ENCODE data around the gene PLD1.

DNA sequence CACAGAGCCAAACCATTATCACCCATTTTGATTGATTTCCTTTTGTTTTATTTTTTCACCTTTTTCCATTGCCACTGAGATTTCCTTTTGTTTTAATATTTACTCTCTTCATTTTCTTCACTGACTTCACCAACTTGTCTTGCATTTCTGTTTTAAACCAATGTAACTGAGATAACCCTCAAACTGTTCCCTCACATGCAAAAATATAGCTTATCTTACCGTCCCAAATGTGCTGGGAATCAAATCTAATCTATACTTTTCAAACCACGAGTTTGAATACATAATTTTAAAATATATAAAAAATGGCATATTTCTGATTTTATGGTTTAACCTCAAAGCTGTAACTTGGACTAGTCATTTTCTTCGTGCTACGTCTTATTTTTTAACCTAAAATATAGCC is 143.8 kb downstream of the PLD1 start:
- no peak for TF ChIP-seq POLR2AphosphoS2 (IDR thresholded peaks at IDR 0.05; ENCODE audit: low read depth, low read length)
- TF ChIP-seq CHD4 (IDR thresholded peaks at IDR 0.05) = no peak
- TF ChIP-seq, protein P1, sequence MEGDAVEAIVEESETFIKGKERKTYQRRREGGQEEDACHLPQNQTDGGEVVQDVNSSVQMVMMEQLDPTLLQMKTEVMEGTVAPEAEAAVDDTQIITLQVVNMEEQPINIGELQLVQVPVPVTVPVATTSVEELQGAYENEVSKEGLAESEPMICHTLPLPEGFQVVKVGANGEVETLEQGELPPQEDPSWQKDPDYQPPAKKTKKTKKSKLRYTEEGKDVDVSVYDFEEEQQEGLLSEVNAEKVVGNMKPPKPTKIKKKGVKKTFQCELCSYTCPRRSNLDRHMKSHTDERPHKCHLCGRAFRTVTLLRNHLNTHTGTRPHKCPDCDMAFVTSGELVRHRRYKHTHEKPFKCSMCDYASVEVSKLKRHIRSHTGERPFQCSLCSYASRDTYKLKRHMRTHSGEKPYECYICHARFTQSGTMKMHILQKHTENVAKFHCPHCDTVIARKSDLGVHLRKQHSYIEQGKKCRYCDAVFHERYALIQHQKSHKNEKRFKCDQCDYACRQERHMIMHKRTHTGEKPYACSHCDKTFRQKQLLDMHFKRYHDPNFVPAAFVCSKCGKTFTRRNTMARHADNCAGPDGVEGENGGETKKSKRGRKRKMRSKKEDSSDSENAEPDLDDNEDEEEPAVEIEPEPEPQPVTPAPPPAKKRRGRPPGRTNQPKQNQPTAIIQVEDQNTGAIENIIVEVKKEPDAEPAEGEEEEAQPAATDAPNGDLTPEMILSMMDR (IDR thresholded peaks at IDR 0.05 in 2 of 3, conservative IDR thresholded peaks at IDR 0.05 in 1 of 3; ENCODE audit: control insufficient read depth in 2 of 3, extremely low read depth in 1 of 3, insufficient read depth in 1 of 3, low read depth in 3 of 3, low read length in 3 of 3) = no peak

All from GM12878 (cell line).